ENCODE measurements around the gene REPIN1. TPM values are rescaled to one million over a fixed set of nuclear protein-coding genes. Genes with fewer than 3 reads are reported as not detected.

Gene REPIN1
- total and polyA plus RNA-seq, 4 donors: 38.4 to 135 (median 62.0) TPM

- Histone ChIP-seq H3K27ac (ENCODE audit: low read depth in 1 of 2, low read length in 1 of 2) (no peak overlapping the region), H3K4me3 (no peak overlapping the region), H3K4me1 (ENCODE audit: control insufficient read depth in 5 of 5, insufficient read depth in 5 of 5, low read length in 5 of 5) (no peaks in the 10 kb centered on the region), H3K9ac (ENCODE audit: insufficient read depth in 1 of 2, low read length in 2 of 2) (no peak overlapping the region), H3K9me3 (ENCODE audit: control insufficient read depth in 4 of 4, insufficient read depth in 3 of 4, low read length in 3 of 4) (no peaks in the 10 kb centered on the region), H3K27me3 (ENCODE audit: control insufficient read depth in 3 of 3, insufficient read depth in 3 of 3, low read length in 2 of 3) (no peaks in the 10 kb centered on the region), H3K36me3 (ENCODE audit: control insufficient read depth in 4 of 4, insufficient read depth in 4 of 4, low read length in 4 of 4) (peaks cover 4 to 20% (median 14%) of the 10 kb centered on the region in 4 donors)
- ATAC-seq (ENCODE audit: insufficient read depth, low FRiP score): no peak
- no peak for DNase-seq
- TF ChIP-seq CTCF (IDR thresholded peaks at IDR 0.05; ENCODE audit: control extremely low read depth, extremely low read depth): no peak
- WGBS, 2 donors: 96 to 97% methylated on average over 91 of the region's 91 CpGs
These were observed 28.9 kb downstream of the REPIN1 start for GRCh38 chr7:150397346-150398107.

- no peak for TF ChIP-seq CTCF (IDR thresholded peaks at IDR 0.05; ENCODE audit: control extremely low read depth, extremely low read depth)
- no peak overlapping the region for H3K9ac ChIP-seq (ENCODE audit: insufficient read depth in 1 of 2, low read length in 2 of 2)
- DNase-seq (no peak), ATAC-seq (ENCODE audit: insufficient read depth, low FRiP score) (no peak)
- H3K4me1 ChIP-seq (ENCODE audit: control insufficient read depth in 5 of 5, insufficient read depth in 5 of 5, low read length in 5 of 5): no peaks in the 10 kb centered on the region
- H3K27me3 ChIP-seq (ENCODE audit: control insufficient read depth in 3 of 3, insufficient read depth in 3 of 3, low read length in 2 of 3): no peaks in the 10 kb centered on the region
- H3K27ac ChIP-seq (ENCODE audit: low read depth in 1 of 2, low read length in 1 of 2): no peak overlapping the region
- H3K4me3 ChIP-seq: no peak overlapping the region
- peaks cover 4 to 20% (median 14%) of the 10 kb centered on the region in 4 donors for H3K36me3 ChIP-seq (ENCODE audit: control insufficient read depth in 4 of 4, insufficient read depth in 4 of 4, low read length in 4 of 4)
- 91 to 96% methylated on average over 26 to 27 of the region's 27 CpGs for WGBS, 2 donors
- H3K9me3 ChIP-seq (ENCODE audit: control insufficient read depth in 4 of 4, insufficient read depth in 3 of 4, low read length in 3 of 4): no peaks in the 10 kb centered on the region
These were observed 29.7 kb downstream of the REPIN1 start for GRCh38 chr7:150398108-150398964.

DNA sequence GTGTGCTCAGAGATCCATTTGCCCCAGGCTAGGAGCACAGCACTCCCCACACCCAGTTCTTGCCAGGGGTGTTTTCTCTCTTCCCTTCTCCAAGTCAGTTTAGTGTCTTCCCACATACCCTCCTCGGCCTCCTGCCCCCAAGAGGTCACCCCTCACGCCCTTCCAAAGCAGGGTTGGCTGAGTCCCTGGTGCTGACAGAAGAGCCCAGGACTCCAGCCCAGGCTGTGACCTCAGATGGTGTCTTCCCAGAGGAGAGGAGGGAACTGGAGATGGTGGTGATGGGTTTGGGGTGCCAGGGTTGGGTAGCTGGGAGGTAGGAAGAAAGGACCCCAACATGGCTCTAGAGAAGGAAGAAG is 30.3 kb downstream of the REPIN1 start:
- no peak for DNase-seq
- Histone ChIP-seq H3K27ac (ENCODE audit: low read depth in 1 of 2, low read length in 1 of 2) (no peak overlapping the region), H3K36me3 (ENCODE audit: control insufficient read depth in 4 of 4, insufficient read depth in 4 of 4, low read length in 4 of 4) (peaks cover 4 to 20% (median 14%) of the 10 kb centered on the region in 4 donors), H3K9me3 (ENCODE audit: control insufficient read depth in 4 of 4, insufficient read depth in 3 of 4, low read length in 3 of 4) (no peaks in the 10 kb centered on the region), H3K4me1 (ENCODE audit: control insufficient read depth in 5 of 5, insufficient read depth in 5 of 5, low read length in 5 of 5) (peaks cover 0 to 4% (median 0%) of the 10 kb centered on the region in 5 donors), H3K27me3 (ENCODE audit: control insufficient read depth in 3 of 3, insufficient read depth in 3 of 3, low read length in 2 of 3) (no peaks in the 10 kb centered on the region), H3K9ac (ENCODE audit: insufficient read depth in 1 of 2, low read length in 2 of 2) (no peak overlapping the region), H3K4me3 (no peak overlapping the region)
- TF ChIP-seq CTCF (IDR thresholded peaks at IDR 0.05; ENCODE audit: control extremely low read depth, extremely low read depth): no peak
- 80 to 90% methylated on average over 2 of the region's 2 CpGs for WGBS, 2 donors
- no peak for ATAC-seq (ENCODE audit: insufficient read depth, low FRiP score)
